SK-N-SH treated with all-trans-retinoic acid at 6 μM for 48 hours (cell line): ENCODE data around the gene MFN2.

Experiments
- ATAC-seq: fragments of 200-7000 bp; cut with Tn5 transposase; 3 replicates; pipeline ENCODE4 v1.9.1; 2020; ENCODE audit warnings: mild to moderate bottlenecking, moderate library complexity
- ARNTL ChIP-seq: fragments of 450-650 bp; formaldehyde crosslinking; IDR thresholded peaks from 2 replicates; pipeline ENCODE4 v1.5.0; 2020; ENCODE audit warnings: low read depth, mild to moderate bottlenecking, moderate library complexity, borderline replicate concordance
- BACH2 ChIP-seq: fragments of 250-450 bp; sonication (Bioruptor Pico); IDR thresholded peaks from 2 replicates; pipeline ENCODE4 v1.9.0; 2021; ENCODE audit warnings: mild to moderate bottlenecking, borderline replicate concordance
- CSRNP3 ChIP-seq: fragments of 250-450 bp; sonication (Bioruptor Pico); IDR thresholded peaks from 2 replicates; pipeline ENCODE4 v1.5.1; 2021; ENCODE audit warnings: mild to moderate bottlenecking, moderate library complexity
- ESRRG ChIP-seq: fragments of 250-450 bp; sonication (Bioruptor Pico); IDR thresholded peaks from 2 replicates; pipeline ENCODE4 v1.6.1; 2021; ENCODE audit warnings: mild to moderate bottlenecking
- OSR1 ChIP-seq: fragments of 250-450 bp; sonication (Bioruptor Pico); IDR thresholded peaks from 2 replicates; pipeline ENCODE4 v1.8.0; 2022; ENCODE audit warnings: moderate library complexity, mild to moderate bottlenecking, inconsistent platforms
- POU6F1 ChIP-seq: fragments of 250-450 bp; sonication (Bioruptor Pico); IDR thresholded peaks from 2 replicates; pipeline ENCODE4 v1.8.0; 2021; ENCODE audit warnings: low read depth, mild to moderate bottlenecking, moderate library complexity, borderline replicate concordance
- PPARA ChIP-seq: fragments of 250-450 bp; sonication (Bioruptor Pico); IDR thresholded peaks from 2 replicates; pipeline ENCODE4 v1.5.0; 2020; ENCODE audit warnings: mild to moderate bottlenecking, borderline replicate concordance
- RARB ChIP-seq: fragments of 250-450 bp; sonication (Bioruptor Pico); IDR thresholded peaks from 2 replicates; pipeline ENCODE4 v1.8.0; 2021; ENCODE audit warnings: mild to moderate bottlenecking, moderate library complexity
- SNAI2 ChIP-seq: fragments of 250-450 bp; sonication (Bioruptor Pico); IDR thresholded peaks from 2 replicates; pipeline ENCODE4 v1.5.0; 2020; ENCODE audit warnings: mild to moderate bottlenecking, moderate library complexity
- TCF4 ChIP-seq: fragments of 250-450 bp; sonication (Bioruptor Pico); IDR thresholded peaks from 2 replicates; pipeline ENCODE4 v1.8.0; 2021; ENCODE audit warnings: mild to moderate bottlenecking, moderate library complexity, borderline replicate concordance
- TOX ChIP-seq: fragments of 250-450 bp; sonication (Bioruptor Pico); IDR thresholded peaks from 2 replicates; pipeline ENCODE4 v1.8.0; 2021; ENCODE audit warnings: mild to moderate bottlenecking, moderate library complexity, borderline replicate concordance
- TSHZ2 ChIP-seq: fragments of 250-450 bp; sonication (Bioruptor Pico); IDR thresholded peaks from 2 replicates; pipeline ENCODE4 v1.5.0; 2020; ENCODE audit warnings: mild to moderate bottlenecking, moderate library complexity
- ZC3H10 ChIP-seq: fragments of 250-450 bp; sonication (Bioruptor Pico); IDR thresholded peaks from 2 replicates; pipeline ENCODE4 v1.5.1; 2021; ENCODE audit warnings: mild to moderate bottlenecking, moderate library complexity
- ZFP30 ChIP-seq: fragments of 450-650 bp; formaldehyde crosslinking; IDR thresholded peaks from 2 replicates; pipeline ENCODE4 v1.5.0; 2022; ENCODE audit warnings: mild to moderate bottlenecking, moderate library complexity
- ZNF70 ChIP-seq: fragments of 450-650 bp; formaldehyde crosslinking; IDR thresholded peaks from 2 replicates; pipeline ENCODE4 v1.5.0; 2020; ENCODE audit warnings: mild to moderate bottlenecking, moderate library complexity
- TF ChIP-seq, protein P1 (sequence below): fragments of 250-450 bp; sonication (Bioruptor Pico); IDR thresholded peaks from 2 replicates; pipeline ENCODE4 v1.8.0; 2020; ENCODE audit warnings: mild to moderate bottlenecking, moderate library complexity, borderline replicate concordance

Gene MFN2

GRCh38 chr1:11979851-11980675, at the start of gene MFN2:
TSS of gene MFN2 (plus strand) at chr1:11980444. CDS start at chr1:11989169, 8,725 bp downstream.
- peak; percentile 94 for ATAC-seq
- TF ChIP-seq ARNTL (no peak), TSHZ2 (CRISPR knock-in tag) (no peak)

DNA sequence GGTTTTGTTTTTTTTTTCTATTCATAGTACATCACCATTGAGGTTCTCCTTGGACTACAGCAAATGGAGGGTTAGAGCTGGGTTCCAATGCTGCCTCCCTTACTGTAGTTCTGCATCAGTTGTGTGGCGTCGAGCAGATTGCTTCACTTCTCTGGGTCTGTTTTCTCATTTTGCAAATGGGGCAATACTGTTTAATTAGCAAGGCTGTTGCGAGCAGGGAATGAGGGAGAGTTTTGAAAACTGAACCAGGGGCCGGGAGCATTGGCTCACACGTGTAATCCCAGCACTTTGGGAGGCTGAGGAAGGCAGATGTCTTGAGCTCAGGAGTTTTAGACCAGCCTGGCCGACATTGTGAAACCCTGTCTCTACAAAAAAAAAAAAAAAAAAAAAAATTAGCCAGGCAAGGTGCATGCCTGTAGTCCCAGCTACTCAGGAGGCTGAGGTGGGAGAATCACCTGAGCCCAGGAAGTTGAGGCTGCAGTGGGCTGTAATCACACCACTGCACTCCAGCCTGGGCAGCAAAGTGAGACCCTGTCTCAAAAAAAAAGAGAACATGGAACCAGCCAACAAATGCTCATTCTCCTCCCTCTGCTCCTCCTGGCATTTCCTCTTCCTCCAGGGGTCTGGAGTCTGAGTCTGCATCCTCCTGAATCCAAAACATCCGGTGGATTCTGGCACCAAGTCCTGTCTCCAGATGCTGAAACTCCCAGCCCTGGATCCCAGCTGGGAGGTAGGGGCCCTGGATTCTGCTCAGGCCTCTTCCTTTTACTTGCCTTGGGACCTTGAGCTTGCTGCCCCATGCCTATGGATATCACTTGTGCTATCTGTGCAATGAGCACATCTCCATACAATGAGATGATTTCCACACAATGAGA, 49.4 kb upstream of the MFN2 start:
- TF ChIP-seq OSR1 (CRISPR knock-in tag), result no peak
- no peak for TF ChIP-seq SNAI2
- TF ChIP-seq BACH2, result no peak
- TF ChIP-seq RARB (CRISPR knock-in tag), result no peak
- no peak for TF ChIP-seq POU6F1 (CRISPR knock-in tag)
- TF ChIP-seq TOX, result no peak
- TF ChIP-seq ZNF70 (CRISPR knock-in tag), result no peak
- TF ChIP-seq ESRRG (CRISPR knock-in tag), result no peak
- TF ChIP-seq ZC3H10 (CRISPR knock-in tag), result no peak
- no peak for TF ChIP-seq PPARA (CRISPR knock-in tag)
- TF ChIP-seq, protein P1, sequence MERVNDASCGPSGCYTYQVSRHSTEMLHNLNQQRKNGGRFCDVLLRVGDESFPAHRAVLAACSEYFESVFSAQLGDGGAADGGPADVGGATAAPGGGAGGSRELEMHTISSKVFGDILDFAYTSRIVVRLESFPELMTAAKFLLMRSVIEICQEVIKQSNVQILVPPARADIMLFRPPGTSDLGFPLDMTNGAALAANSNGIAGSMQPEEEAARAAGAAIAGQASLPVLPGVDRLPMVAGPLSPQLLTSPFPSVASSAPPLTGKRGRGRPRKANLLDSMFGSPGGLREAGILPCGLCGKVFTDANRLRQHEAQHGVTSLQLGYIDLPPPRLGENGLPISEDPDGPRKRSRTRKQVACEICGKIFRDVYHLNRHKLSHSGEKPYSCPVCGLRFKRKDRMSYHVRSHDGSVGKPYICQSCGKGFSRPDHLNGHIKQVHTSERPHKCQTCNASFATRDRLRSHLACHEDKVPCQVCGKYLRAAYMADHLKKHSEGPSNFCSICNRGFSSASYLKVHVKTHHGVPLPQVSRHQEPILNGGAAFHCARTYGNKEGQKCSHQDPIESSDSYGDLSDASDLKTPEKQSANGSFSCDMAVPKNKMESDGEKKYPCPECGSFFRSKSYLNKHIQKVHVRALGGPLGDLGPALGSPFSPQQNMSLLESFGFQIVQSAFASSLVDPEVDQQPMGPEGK (CRISPR knock-in tag), result no peak
- TF ChIP-seq, all 23 proteins: peak for 0
- ATAC-seq, result no peak

- TF ChIP-seq TSHZ2 (CRISPR knock-in tag) (no peak), TOX (no peak), ZC3H10 (CRISPR knock-in tag) (no peak), OSR1 (CRISPR knock-in tag) (no peak), ARNTL (no peak), TCF4 (CRISPR knock-in tag) (no peak), ZFP30 (CRISPR knock-in tag) (no peak), CSRNP3 (no peak)
- TF ChIP-seq, protein P1 (CRISPR knock-in tag), result no peak
- TF ChIP-seq, all 23 proteins: peak for 0
- ATAC-seq, result no peak
These were observed 48.4 kb upstream of the MFN2 start for GRCh38 chr1:11931845-11932244.
